GM12891 (cell line): Measurements from ENCODE around the gene KLK8.

Experiments used
- PAX5 ChIP-seq: IDR thresholded peaks from 2 replicates; pipeline ENCODE4 v1.6.1; 2011; ENCODE audit warnings: low read length, moderate library complexity, mild to moderate bottlenecking; ENCODE audit not compliant: insufficient read depth, severe bottlenecking
- POLR2A ChIP-seq: IDR thresholded peaks from 2 replicates; pipeline ENCODE4 v1.6.1; 2011; ENCODE audit warnings: low read depth, low read length, control low read depth
- POLR2AphosphoS5 ChIP-seq: IDR thresholded peaks from 2 replicates; pipeline ENCODE4 v1.6.1; 2011; ENCODE audit warnings: low read depth, low read length, control low read depth
- POU2F2 ChIP-seq: IDR thresholded peaks from 2 replicates; pipeline ENCODE4 v1.6.1; 2011; ENCODE audit warnings: low read depth, mild to moderate bottlenecking, control low read depth, low read length, moderate library complexity
- SPI1 ChIP-seq: IDR thresholded peaks from 2 replicates; pipeline ENCODE4 v1.6.1; 2011; ENCODE audit warnings: low read depth, low read length, control low read depth
- TAF1 ChIP-seq: IDR thresholded peaks from 2 replicates; pipeline ENCODE4 v1.6.1; 2011; ENCODE audit warnings: low read depth, low read length, control low read depth

- TF ChIP-seq POLR2A (no peak), TAF1 (no peak), POLR2AphosphoS5 (no peak), SPI1 (no peak), PAX5 (no peak), POU2F2 (no peak)
Measured at GRCh38 chr19:51014242-51014641, 12.8 kb upstream of the KLK8 start.
